Dendritic cell treated with granulocyte-macrophage colony-stimulating factor and Interleukin-4, amounts not matched to agents 40 ng/mL and 50 ng/mL, for 4 days (primary cell): ENCODE data around the gene PODXL2.

ENCODE experiments used
- H3K27ac Mint-ChIP-seq: one replicate; pipeline ENCODE4 v1.8.0; 2022; ENCODE audit warnings: mild to moderate bottlenecking, mixed read lengths
- H3K27me3 Mint-ChIP-seq: one replicate; pipeline ENCODE4 v1.8.0; 2022; ENCODE audit warnings: mild to moderate bottlenecking, mixed read lengths
- H3K36me3 Mint-ChIP-seq: one replicate; pipeline ENCODE4 v1.8.0; 2022; ENCODE audit warnings: low read depth, mixed read lengths
- H3K4me1 Mint-ChIP-seq: one replicate; pipeline ENCODE4 v1.8.0; 2022; ENCODE audit warnings: low read depth, mixed read lengths
- H3K4me3 Mint-ChIP-seq: one replicate; pipeline ENCODE4 v1.8.0; 2022; ENCODE audit warnings: mild to moderate bottlenecking, moderate library complexity, mixed read lengths
- H3K9me3 Mint-ChIP-seq: one replicate; pipeline ENCODE4 v1.8.0; 2022; ENCODE audit warnings: mixed read lengths
- intact Hi-C: fragments of 100-400 bp; cut with micrococcal nuclease; formaldehyde crosslinking; loops from one replicate; pipeline ENCODE4 v1.15.0; 2022

Gene PODXL2

GRCh38 chr3:127685708-127686511 is 56.9 kb downstream of the PODXL2 start:
- no peaks in the 10 kb centered on the region for H3K27me3 Mint-ChIP-seq
- no peak overlapping the region for H3K27ac Mint-ChIP-seq
- intact Hi-C loops = no loop called here
- H3K4me1 Mint-ChIP-seq = no peaks in the 10 kb centered on the region
- no peaks in the 10 kb centered on the region for H3K9me3 Mint-ChIP-seq
- no peak overlapping the region for H3K4me3 Mint-ChIP-seq
- no peaks in the 10 kb centered on the region for H3K36me3 Mint-ChIP-seq

GRCh38 chr3:127686512-127686894 is 57.5 kb downstream of the PODXL2 start:
- Mint-ChIP-seq H3K27ac (no peak overlapping the region), H3K36me3 (no peaks in the 10 kb centered on the region), H3K27me3 (no peaks in the 10 kb centered on the region), H3K9me3 (no peaks in the 10 kb centered on the region), H3K4me1 (no peaks in the 10 kb centered on the region), H3K4me3 (no peak overlapping the region)
- intact Hi-C loops = no loop called here

GRCh38 chr3:127687228-127687737 is 58.3 kb downstream of the PODXL2 start:
- Mint-ChIP-seq H3K27ac (no peak overlapping the region), H3K4me3 (no peak overlapping the region), H3K9me3 (no peaks in the 10 kb centered on the region), H3K4me1 (no peaks in the 10 kb centered on the region), H3K36me3 (peaks cover 3% of the 10 kb centered on the region), H3K27me3 (no peaks in the 10 kb centered on the region)
- intact Hi-C loops = no loop called here

DNA sequence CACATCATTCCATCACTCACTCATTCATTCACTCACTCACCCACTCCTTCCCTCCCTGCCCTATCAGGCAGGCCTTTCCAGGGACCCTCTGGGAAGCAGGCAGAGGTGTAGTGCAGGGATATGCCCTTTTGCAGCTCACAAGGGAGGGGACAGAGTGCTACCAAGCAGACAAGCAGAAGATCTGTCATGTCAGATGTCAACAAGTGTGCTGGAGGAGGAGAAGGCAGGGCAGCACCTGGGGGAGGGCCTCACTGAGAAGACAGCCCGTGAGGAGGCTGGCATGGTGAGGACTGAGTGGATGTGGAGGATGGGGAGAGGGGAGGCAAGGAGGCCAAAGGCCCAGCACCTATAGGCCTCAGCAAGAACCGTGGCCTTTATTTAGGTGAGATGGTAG is 59.0 kb downstream of the PODXL2 start:
- H3K4me1 Mint-ChIP-seq = no peaks in the 10 kb centered on the region

GRCh38 chr3:127688416-127689265 is 59.7 kb downstream of the PODXL2 start:
- Mint-ChIP-seq H3K36me3 (peaks cover 16% of the 10 kb centered on the region), H3K4me3 (no peak overlapping the region), H3K27me3 (no peaks in the 10 kb centered on the region), H3K4me1 (no peaks in the 10 kb centered on the region), H3K9me3 (no peaks in the 10 kb centered on the region), H3K27ac (no peak overlapping the region)
- intact Hi-C loops = no loop called here

More for the DNA sequence above, 59.0 kb downstream of the PODXL2 start:
- Mint-ChIP-seq H3K36me3 (peaks cover 10% of the 10 kb centered on the region), H3K27ac (no peak overlapping the region), H3K4me3 (no peak overlapping the region), H3K9me3 (no peaks in the 10 kb centered on the region), H3K27me3 (no peaks in the 10 kb centered on the region)
- intact Hi-C loops = no loop called here

DNA sequence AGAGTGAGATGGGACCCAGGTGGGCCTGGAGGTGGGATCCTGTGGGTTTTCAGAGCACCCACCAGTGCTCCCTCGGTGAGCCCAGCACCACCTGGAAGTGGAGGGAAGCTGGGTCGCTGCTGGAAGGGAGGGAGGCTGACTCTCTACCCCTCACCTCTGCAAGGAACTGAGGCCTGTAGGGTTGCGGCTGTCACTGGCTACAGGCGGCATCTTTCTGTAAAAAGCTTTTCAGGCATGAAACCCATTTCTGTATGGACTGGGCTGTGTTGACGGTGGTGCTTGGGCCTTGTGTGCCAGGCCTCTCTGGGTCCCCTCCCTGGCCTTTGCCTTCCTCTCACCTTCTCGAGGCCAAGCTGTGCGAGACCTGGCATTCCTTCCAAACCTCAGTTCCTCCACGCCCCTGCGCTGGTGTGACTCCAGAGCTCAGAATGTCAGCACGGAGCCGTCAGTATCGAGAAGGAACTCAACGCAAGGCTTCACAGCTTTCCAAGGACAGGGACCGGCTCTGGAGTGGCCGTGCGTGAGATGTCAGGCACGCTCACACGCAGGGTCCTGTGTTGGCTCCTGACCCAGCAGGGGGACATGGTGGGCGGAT is 60.4 kb downstream of the PODXL2 start:
- intact Hi-C loops = no loop called here
- Mint-ChIP-seq H3K4me3 (no peak overlapping the region), H3K27ac (no peak overlapping the region), H3K36me3 (peaks cover 20% of the 10 kb centered on the region), H3K4me1 (no peaks in the 10 kb centered on the region), H3K9me3 (no peaks in the 10 kb centered on the region), H3K27me3 (no peaks in the 10 kb centered on the region)

GRCh38 chr3:127690106-127690505 is 61.1 kb downstream of the PODXL2 start:
- peaks cover 27% of the 10 kb centered on the region for H3K36me3 Mint-ChIP-seq

GRCh38 chr3:127690823-127691452 is 62.0 kb downstream of the PODXL2 start:
- Mint-ChIP-seq H3K9me3 (no peaks in the 10 kb centered on the region), H3K4me3 (no peak overlapping the region), H3K27me3 (no peaks in the 10 kb centered on the region), H3K36me3 (peaks cover 28% of the 10 kb centered on the region), H3K27ac (no peak overlapping the region), H3K4me1 (peaks cover 1% of the 10 kb centered on the region)
- intact Hi-C loops = loop anchor here (5.0 to 10.0 kb wide), 2 partner anchors 84 to 271 kb away; no protein-coding TSS in a partner anchor

More at GRCh38 chr3:127690106-127690505, 61.1 kb downstream of the PODXL2 start:
- Mint-ChIP-seq H3K4me3 (no peak overlapping the region), H3K27me3 (no peaks in the 10 kb centered on the region), H3K9me3 (no peaks in the 10 kb centered on the region), H3K27ac (no peak overlapping the region), H3K4me1 (no peaks in the 10 kb centered on the region)
- intact Hi-C loops = loop anchor here (5.0 to 10.0 kb wide), 2 partner anchors 85 to 272 kb away; no protein-coding TSS in a partner anchor

- no peaks in the 10 kb centered on the region for H3K27me3 Mint-ChIP-seq
- intact Hi-C loops = loop anchor here (5.0 to 10.0 kb wide), 2 partner anchors 83 to 271 kb away; no protein-coding TSS in a partner anchor
- no peak overlapping the region for H3K27ac Mint-ChIP-seq
- H3K9me3 Mint-ChIP-seq = no peaks in the 10 kb centered on the region
- H3K4me3 Mint-ChIP-seq = no peak overlapping the region
- peaks cover 28% of the 10 kb centered on the region for H3K36me3 Mint-ChIP-seq
- peaks cover 7% of the 10 kb centered on the region for H3K4me1 Mint-ChIP-seq
Measured at GRCh38 chr3:127691489-127691888, 62.5 kb downstream of the PODXL2 start.

GRCh38 chr3:127691974-127692373 is 63.0 kb downstream of the PODXL2 start:
- peaks cover 12% of the 10 kb centered on the region for H3K4me1 Mint-ChIP-seq
- H3K27me3 Mint-ChIP-seq = no peaks in the 10 kb centered on the region
- peaks cover 28% of the 10 kb centered on the region for H3K36me3 Mint-ChIP-seq
- no peaks in the 10 kb centered on the region for H3K9me3 Mint-ChIP-seq
- no peak overlapping the region for H3K4me3 Mint-ChIP-seq
- intact Hi-C loops = loop anchor here (5.0 to 10.0 kb wide), 2 partner anchors 83 to 270 kb away; no protein-coding TSS in a partner anchor
- H3K27ac Mint-ChIP-seq = no peak overlapping the region

DNA sequence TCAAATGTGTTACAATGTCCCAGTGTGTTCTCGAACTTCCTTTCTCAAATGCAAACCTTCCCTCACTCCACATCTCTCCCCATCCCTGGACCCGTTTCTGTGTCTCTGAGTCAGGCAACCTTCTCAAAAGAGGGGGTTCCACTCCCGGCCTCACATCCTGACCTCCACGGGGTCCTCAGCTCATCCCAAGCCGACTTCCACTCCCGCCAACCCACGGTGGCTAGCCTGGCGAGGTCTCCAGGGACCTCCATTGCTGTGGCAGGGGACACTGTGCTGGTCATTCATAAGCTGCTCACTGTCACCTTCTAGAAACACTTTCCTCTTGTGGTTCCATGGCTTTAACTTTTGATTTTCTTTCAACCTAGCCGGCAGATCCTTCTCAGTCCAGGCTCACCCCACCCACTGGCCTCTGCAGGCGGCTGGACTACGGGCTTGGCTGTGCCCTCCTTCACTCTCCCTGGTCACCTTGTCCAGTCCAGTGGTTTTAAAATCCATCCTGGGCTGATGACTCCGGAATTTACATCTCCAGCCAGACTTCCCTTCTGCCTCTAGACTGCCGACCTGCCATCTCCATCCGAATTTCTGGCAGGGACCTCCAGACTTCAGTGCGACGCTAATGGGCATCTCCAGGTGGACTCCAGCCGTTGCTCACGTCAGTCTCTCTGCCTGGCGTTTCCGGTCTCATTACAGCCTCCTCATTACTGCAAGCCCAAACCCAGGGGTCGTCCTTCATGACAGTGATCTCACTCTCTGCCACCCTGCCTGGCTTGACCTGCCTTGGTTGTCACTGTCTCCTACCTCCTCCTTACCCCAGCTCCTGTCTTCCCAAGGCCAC is 63.7 kb downstream of the PODXL2 start:
- Mint-ChIP-seq H3K27me3 (no peaks in the 10 kb centered on the region), H3K4me1 (peaks cover 19% of the 10 kb centered on the region), H3K4me3 (no peak overlapping the region), H3K27ac (no peak overlapping the region), H3K36me3 (peaks cover 28% of the 10 kb centered on the region), H3K9me3 (no peaks in the 10 kb centered on the region)
- intact Hi-C loops = loop anchor here (5.0 to 10.0 kb wide), 2 partner anchors 82 to 270 kb away; no protein-coding TSS in a partner anchor

DNA sequence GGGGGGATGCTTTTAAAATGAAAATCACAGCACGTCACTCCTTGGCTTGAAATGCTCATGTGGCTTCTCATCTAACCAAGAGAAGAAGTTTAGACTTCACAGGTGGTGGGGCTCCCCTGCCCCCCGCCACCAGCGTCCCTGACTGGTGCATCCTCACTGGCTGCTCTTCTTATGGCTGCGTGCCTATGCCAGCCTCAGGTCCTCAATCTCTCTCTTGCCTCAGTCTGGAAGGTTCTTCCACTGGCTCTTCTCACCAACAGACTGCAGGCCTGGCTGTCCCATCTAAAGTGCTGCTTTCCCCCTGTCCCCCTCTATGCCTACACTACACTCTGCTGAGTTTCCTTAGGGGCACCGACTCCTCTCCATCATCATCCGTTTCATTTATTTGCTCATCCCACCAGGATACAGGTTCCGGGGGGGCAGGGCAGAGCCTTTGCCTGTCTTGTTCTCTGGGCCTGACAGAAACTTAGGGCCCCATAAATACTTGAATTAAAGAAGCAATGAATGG is 64.4 kb downstream of the PODXL2 start:
- H3K36me3 Mint-ChIP-seq = peaks cover 28% of the 10 kb centered on the region
- no peak overlapping the region for H3K4me3 Mint-ChIP-seq
- peaks cover 25% of the 10 kb centered on the region for H3K4me1 Mint-ChIP-seq
- intact Hi-C loops = loop anchor here (5.0 to 10.0 kb wide), 2 partner anchors 81 to 269 kb away; no protein-coding TSS in a partner anchor
- H3K27me3 Mint-ChIP-seq = no peaks in the 10 kb centered on the region
- H3K27ac Mint-ChIP-seq = no peak overlapping the region
- no peaks in the 10 kb centered on the region for H3K9me3 Mint-ChIP-seq
